Memory B cell (primary cell): ENCODE data around the gene CHAC2.
A peak's percentile ranks its signal among the peaks of the same experiment; 100 is the strongest.
"Not testable (repeated sequence)": the region's sequence is repeated elsewhere in the genome, so short reads cannot be mapped to it uniquely, and the experiment has no call there.

Experiments used
- ATAC-seq: fragments of 150-1000 bp; cut with Tn5 transposase; 2 replicates; pipeline ENCODE4 v1.10.0; 2021; ENCODE audit warnings: low read depth, mild to moderate bottlenecking, moderate library complexity
- DNase-seq, 2 donors: peaks; one replicate each; pipeline ENCODE4 v3.0.0; 2022; ENCODE audit warnings: low spot score in 2 of 2
- H3K27ac Mint-ChIP-seq: one replicate; pipeline ENCODE4 v1.8.0; 2022; ENCODE audit warnings: mild to moderate bottlenecking, moderate library complexity, mixed read lengths
- H3K27me3 Mint-ChIP-seq: one replicate; pipeline ENCODE4 v1.8.0; 2022; ENCODE audit warnings: mixed read lengths
- H3K36me3 Mint-ChIP-seq: one replicate; pipeline ENCODE4 v1.8.0; 2022; ENCODE audit warnings: mild to moderate bottlenecking, mixed read lengths
- H3K4me1 Mint-ChIP-seq: one replicate; pipeline ENCODE4 v1.8.0; 2022; ENCODE audit warnings: mixed read lengths
- H3K4me3 Mint-ChIP-seq: one replicate; pipeline ENCODE4 v1.8.0; 2022; ENCODE audit warnings: mild to moderate bottlenecking, moderate library complexity, mixed read lengths
- H3K9me3 Mint-ChIP-seq: one replicate; pipeline ENCODE4 v1.8.0; 2022; ENCODE audit warnings: mixed read lengths

Gene CHAC2

GRCh38 chr2:53755121-53755520 lies 12.5 kb upstream of the CHAC2 start:
- Mint-ChIP-seq H3K36me3 (peaks cover 19% of the 10 kb centered on the region), H3K4me3 (no peak overlapping the region), H3K4me1 (peaks cover 3% of the 10 kb centered on the region), H3K27me3 (no peaks in the 10 kb centered on the region), H3K27ac (no peak overlapping the region), H3K9me3 (no peaks in the 10 kb centered on the region)
- ATAC-seq (no peak), DNase-seq (no peak)

DNA sequence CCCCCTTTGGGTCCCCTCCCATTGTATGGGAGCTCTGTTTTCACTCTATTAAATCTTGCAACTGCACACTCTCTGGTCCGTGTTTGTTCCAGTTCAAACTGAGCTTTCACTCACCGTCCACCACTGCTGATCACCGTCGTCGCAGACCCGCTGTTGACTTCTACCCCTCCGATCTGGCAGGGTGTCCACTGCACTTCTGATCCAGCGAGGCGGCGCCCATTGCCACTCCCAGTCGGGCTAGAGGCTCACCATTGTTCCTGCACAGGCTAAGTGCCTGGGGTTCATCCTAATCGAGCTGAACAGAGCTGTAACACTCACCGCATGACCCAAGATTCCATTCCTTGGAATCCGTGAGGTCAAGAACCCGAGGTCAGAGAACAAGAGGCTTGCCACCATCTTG lies 11.0 kb upstream of the CHAC2 start:
- Mint-ChIP-seq H3K27me3 (no peaks in the 10 kb centered on the region), H3K36me3 (peaks cover 22% of the 10 kb centered on the region), H3K9me3 (no peaks in the 10 kb centered on the region), H3K4me1 (peaks cover 3% of the 10 kb centered on the region), H3K27ac (no peak overlapping the region), H3K4me3 (no peak overlapping the region)
- no peak for ATAC-seq
- DNase-seq, result no peak

DNA sequence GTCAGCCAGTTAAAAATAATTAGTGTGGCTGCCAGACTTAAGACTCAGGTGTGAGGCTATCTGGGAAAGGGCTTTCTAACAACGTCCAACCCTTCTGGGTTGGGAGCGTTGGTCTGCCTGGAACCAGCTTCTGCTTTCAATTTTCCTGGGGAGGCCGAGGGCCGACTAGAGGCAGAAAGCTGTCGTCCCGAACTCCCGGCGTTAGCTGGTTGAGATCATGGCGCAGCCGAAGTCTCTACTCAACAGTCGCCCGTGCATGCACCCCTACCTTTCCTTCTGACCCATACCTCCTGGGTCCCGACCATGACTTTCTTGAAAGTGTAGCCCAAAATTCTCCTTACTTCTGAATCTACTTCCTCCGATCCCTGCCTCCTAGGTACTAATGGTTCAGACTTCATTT lies 10.4 kb upstream of the CHAC2 start:
- Mint-ChIP-seq H3K36me3 (peaks cover 25% of the 10 kb centered on the region), H3K27ac (peak overlapping the region; percentile 7)
- not testable (repeated sequence) for DNase-seq

DNA sequence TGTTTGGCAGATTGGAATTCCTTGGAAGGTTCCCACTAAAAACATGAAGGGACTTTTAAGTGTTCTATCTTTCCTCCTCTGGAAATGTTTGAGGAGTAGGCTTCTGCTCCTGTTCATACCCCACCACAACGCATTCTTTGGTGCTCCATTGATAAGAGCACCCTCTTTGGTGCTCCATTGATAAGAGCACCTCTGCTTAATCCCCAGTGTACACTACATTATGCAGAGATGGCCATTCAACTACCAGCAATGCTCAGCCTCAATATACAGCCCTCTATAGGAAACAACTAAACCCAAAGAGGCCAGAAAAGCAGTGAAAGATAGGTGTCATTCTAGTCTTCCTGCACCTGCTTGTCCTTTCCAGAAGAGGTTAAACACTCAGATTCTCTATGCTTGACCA lies 1.8 kb upstream of the CHAC2 start:
- Mint-ChIP-seq H3K4me3 (no peak overlapping the region), H3K4me1 (peaks cover 13% of the 10 kb centered on the region), H3K36me3 (peaks cover 13% of the 10 kb centered on the region), H3K9me3 (no peaks in the 10 kb centered on the region), H3K27me3 (no peaks in the 10 kb centered on the region), H3K27ac (peak overlapping the region; percentile 25)
- DNase-seq (no peak), ATAC-seq (no peak)

More for the DNA sequence above, 10.4 kb upstream of the CHAC2 start:
- H3K27me3 Mint-ChIP-seq, H3K4me1 Mint-ChIP-seq, ATAC-seq, H3K9me3 Mint-ChIP-seq, H3K4me3 Mint-ChIP-seq: not testable (repeated sequence)

- Mint-ChIP-seq H3K36me3 (peaks cover 9% of the 10 kb centered on the region), H3K9me3 (no peaks in the 10 kb centered on the region), H3K4me3 (peak overlapping the region; percentile 97), H3K27me3 (no peaks in the 10 kb centered on the region), H3K4me1 (peaks cover 13% of the 10 kb centered on the region), H3K27ac (peak overlapping the region; percentile 98)
- ATAC-seq (no peak), DNase-seq (no peak)
Measured at GRCh38 chr2:53768242-53768542, 588 bp downstream of the CHAC2 start.

- H3K4me1 Mint-ChIP-seq, result peaks cover 15% of the 10 kb centered on the region
- ATAC-seq, result no peak
- H3K9me3 Mint-ChIP-seq, result no peaks in the 10 kb centered on the region
- DNase-seq, result no peak
- peaks cover 5% of the 10 kb centered on the region for H3K36me3 Mint-ChIP-seq
- H3K27ac Mint-ChIP-seq, result no peak overlapping the region
- H3K4me3 Mint-ChIP-seq, result no peak overlapping the region
- H3K27me3 Mint-ChIP-seq, result no peaks in the 10 kb centered on the region
Measured at GRCh38 chr2:53769318-53769945, 1.8 kb downstream of the CHAC2 start.

DNA sequence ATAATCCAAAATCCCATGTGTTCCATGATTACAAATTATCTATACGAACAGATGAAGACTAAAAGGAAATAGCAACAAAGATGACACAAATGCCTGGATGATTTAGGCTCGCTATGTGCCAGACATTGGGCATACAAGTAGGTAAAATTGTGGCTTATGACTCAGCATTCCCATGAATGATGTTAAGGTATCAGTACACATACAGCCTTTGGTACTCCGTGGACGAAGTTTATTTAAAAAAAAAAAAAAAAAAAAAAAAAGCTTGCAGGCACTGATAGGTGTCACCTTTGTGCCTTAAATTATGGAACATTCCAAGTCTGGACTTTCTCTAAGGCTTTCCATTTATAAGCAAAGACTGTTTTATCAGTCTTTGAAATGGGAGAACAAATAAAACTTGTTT lies 2.7 kb downstream of the CHAC2 start:
- Mint-ChIP-seq H3K27me3 (no peaks in the 10 kb centered on the region), H3K4me3 (no peak overlapping the region), H3K9me3 (no peaks in the 10 kb centered on the region), H3K4me1 (peaks cover 15% of the 10 kb centered on the region), H3K36me3 (peaks cover 5% of the 10 kb centered on the region), H3K27ac (no peak overlapping the region)
- no peak for ATAC-seq
- no peak for DNase-seq

GRCh38 chr2:53777134-53777533 lies 9.5 kb downstream of the CHAC2 start:
- Mint-ChIP-seq H3K27me3 (no peaks in the 10 kb centered on the region), H3K36me3 (peaks cover 15% of the 10 kb centered on the region), H3K4me3 (no peak overlapping the region), H3K27ac (peak overlapping the region; percentile 4), H3K4me1 (peaks cover 20% of the 10 kb centered on the region), H3K9me3 (no peaks in the 10 kb centered on the region)
- DNase-seq (no peak), ATAC-seq (no peak)

DNA sequence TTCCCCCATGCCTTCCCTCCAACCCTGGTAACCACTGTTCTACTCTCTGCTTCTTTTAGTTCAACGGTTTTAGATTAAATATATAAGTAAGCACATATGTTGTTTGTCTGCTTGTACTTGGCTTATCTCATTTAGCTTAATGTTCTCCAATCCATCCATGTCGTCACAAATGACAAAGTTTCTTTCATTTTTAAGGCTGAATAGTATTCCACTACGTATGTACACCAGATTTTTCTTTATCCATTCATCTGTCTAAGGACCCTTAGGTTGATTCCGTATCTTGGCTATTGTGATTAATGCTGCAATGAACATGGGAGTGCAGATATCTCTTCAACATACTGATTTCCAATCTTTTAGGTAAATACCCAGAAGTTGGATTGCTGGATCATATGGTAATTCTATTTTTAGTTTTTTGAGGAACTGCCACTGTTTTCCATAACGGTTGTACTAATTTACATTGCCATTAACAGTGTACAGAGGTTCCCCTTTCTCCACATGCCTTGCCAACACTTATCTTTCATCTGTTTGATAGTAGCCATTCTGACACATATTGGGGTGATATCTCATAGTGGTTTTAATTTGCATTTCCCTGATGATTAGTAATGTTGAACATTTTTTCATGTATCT lies 11.0 kb downstream of the CHAC2 start:
- Mint-ChIP-seq H3K27ac (no peak overlapping the region), H3K9me3 (no peaks in the 10 kb centered on the region), H3K27me3 (no peaks in the 10 kb centered on the region), H3K36me3 (peaks cover 15% of the 10 kb centered on the region), H3K4me1 (peaks cover 21% of the 10 kb centered on the region), H3K4me3 (no peak overlapping the region)
- ATAC-seq, result no peak
- no peak for DNase-seq

DNA sequence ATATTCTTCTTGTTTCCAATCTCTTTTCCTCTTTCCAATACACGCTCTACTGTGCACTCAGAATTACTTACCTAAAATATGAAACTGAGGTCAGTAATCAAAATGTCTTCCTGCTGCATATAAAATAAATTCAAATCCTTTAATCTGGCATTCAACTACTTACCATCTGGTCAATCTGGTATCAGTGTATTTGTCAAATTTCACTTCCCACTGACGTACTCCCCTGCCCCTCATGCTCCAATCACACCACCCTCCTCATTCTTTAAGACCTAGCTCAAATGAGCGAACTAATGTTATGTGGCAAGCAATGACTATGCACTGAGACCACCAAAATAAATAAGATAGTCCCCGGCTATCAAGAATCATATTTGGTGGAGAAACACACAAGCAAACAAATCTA lies 12.5 kb downstream of the CHAC2 start:
- no peaks in the 10 kb centered on the region for H3K27me3 Mint-ChIP-seq
- no peak overlapping the region for H3K4me3 Mint-ChIP-seq
- no peak for ATAC-seq
- peaks cover 31% of the 10 kb centered on the region for H3K4me1 Mint-ChIP-seq
- no peak for DNase-seq
- peak overlapping the region; percentile 7 for H3K27ac Mint-ChIP-seq
- peaks cover 11% of the 10 kb centered on the region for H3K36me3 Mint-ChIP-seq
- H3K9me3 Mint-ChIP-seq, result no peaks in the 10 kb centered on the region

- H3K27me3 Mint-ChIP-seq, result no peaks in the 10 kb centered on the region
- H3K9me3 Mint-ChIP-seq, result no peaks in the 10 kb centered on the region
- no peak overlapping the region for H3K27ac Mint-ChIP-seq
- peaks cover 13% of the 10 kb centered on the region for H3K36me3 Mint-ChIP-seq
- peaks cover 32% of the 10 kb centered on the region for H3K4me1 Mint-ChIP-seq
- ATAC-seq (no peak), DNase-seq (no peak)
- H3K4me3 Mint-ChIP-seq, result no peak overlapping the region
Measured at GRCh38 chr2:53782676-53783075, 15.1 kb downstream of the CHAC2 start.

DNA sequence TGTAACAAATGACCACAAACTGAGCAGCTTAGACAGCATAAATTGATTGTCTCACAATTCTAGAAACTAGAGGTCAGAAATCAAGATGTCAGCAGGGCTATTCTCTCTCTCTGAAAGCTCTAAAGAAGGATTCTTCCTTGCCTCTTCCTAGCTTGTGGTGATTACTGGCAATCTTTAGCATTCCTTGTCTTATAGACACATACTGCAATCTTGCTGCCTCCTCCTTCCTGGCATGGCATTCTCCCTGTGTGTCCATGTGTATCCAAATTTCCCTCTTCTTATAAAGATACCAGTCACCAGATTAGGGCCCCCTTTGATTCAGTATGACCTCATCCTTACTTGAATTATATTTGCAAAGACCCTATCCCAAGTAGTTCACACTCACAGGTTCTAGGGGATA lies 16.8 kb downstream of the CHAC2 start:
- Mint-ChIP-seq H3K4me1 (peaks cover 27% of the 10 kb centered on the region), H3K9me3 (no peaks in the 10 kb centered on the region), H3K36me3 (peaks cover 9% of the 10 kb centered on the region)

DNA sequence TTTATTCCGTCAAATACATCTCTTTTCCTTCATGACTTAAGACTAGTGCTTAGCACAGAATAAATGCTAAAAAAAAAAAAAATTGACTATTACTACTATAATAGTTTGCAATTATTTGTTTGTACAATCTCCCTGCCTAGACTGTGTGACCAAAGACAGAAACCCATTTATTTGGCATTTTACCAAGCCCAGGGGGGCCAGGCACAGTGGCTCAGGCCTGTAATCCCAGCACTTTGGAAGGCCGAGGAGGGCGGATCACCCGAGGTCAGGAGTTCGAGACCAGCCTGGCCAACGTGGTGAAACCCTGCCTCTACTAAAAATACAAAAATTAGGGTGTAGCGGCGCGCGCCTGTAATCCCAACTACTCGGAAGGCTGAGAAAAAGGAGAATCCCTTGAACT lies 17.8 kb downstream of the CHAC2 start:
- Mint-ChIP-seq H3K27ac (no peak overlapping the region), H3K9me3 (no peaks in the 10 kb centered on the region), H3K4me1 (peaks cover 23% of the 10 kb centered on the region), H3K4me3 (peak overlapping the region; percentile 36), H3K36me3 (peaks cover 5% of the 10 kb centered on the region), H3K27me3 (no peaks in the 10 kb centered on the region)
- ATAC-seq (no peak), DNase-seq (no peak)

More for the DNA sequence above, 16.8 kb downstream of the CHAC2 start:
- Mint-ChIP-seq H3K27ac (peak overlapping the region; percentile 24), H3K4me3 (no peak overlapping the region), H3K27me3 (no peaks in the 10 kb centered on the region)
- no peak for ATAC-seq
- no peak for DNase-seq

DNA sequence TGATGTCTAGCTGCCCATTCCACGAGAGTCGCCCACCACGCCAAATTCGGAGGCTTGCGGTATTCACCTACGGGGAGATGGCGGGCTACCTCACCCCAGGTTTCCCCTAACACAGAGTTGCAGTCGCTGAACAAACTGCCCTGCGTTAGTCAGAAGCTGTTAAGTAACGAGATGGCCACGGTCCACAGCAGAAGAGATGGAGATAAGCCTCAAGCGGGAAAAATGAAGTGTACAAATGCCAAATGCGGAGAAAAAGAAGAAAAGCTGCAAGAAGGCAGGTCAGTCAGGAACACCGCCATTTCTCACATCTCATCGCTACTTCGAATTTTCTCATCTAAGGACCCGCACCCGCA lies 18.7 kb downstream of the CHAC2 start:
- H3K9me3 Mint-ChIP-seq, result no peaks in the 10 kb centered on the region
- H3K36me3 Mint-ChIP-seq, result peaks cover 6% of the 10 kb centered on the region
- no peaks in the 10 kb centered on the region for H3K27me3 Mint-ChIP-seq
- peaks cover 26% of the 10 kb centered on the region for H3K4me1 Mint-ChIP-seq
- peak overlapping the region; percentile 95 for H3K27ac Mint-ChIP-seq
- peak overlapping the region; percentile 99 for H3K4me3 Mint-ChIP-seq
- peak in 1 of 2 donors; percentile 31 for DNase-seq
- ATAC-seq, result peak; percentile 30
